Activated CD4-positive, alpha-beta T cell treated with anti-CD3 and anti-CD28 coated beads, Interleukin-2, Interleukin-6, amounts not matched to agents 100 ng/mL and 50 ng/mL, durations not matched to agents 16 hours and 8 hours (primary cell): ENCODE results near the gene PMVK.

Experiments used
- DNase-seq: peaks from one replicate; pipeline ENCODE4 v3.0.0-alpha.2; 2020

Gene PMVK

GRCh38 chr1:154877370-154877974 is 59.0 kb downstream of the PMVK start:
- DNase-seq, result no peak

GRCh38 chr1:154876842-154877369 is 59.6 kb downstream of the PMVK start:
- no peak for DNase-seq
